GM13976 (cell line): ENCODE measurements around the gene P3H3.

Experiments
- DNase-seq: peaks from one replicate; pipeline ENCODE4 v3.0.0; 2012; ENCODE audit warnings: low spot score
- in situ Hi-C: fragments of 300-500 bp; cut with MboI; formaldehyde crosslinking; loops from one replicate; pipeline ENCODE4 v1.12.0; 2022; ENCODE audit warnings: low sequenced_read_pairs, mixed read lengths, inconsistent platforms; ENCODE audit not compliant: unreplicated experiment
- TF ChIP-seq, protein P1 (sequence below): IDR thresholded peaks from 2 replicates; pipeline ENCODE4 v1.5.1; 2012; ENCODE audit warnings: borderline replicate concordance, mild to moderate bottlenecking; ENCODE audit not compliant: insufficient read depth; ENCODE audit errors: extremely low read depth, missing control alignments, control extremely low read depth

P3H3 gene

GRCh38 chr12:6850796-6851152 is 22.6 kb downstream of the P3H3 start:
- no peak for DNase-seq
- in situ Hi-C loops, result no loop called here
- TF ChIP-seq, protein P1, sequence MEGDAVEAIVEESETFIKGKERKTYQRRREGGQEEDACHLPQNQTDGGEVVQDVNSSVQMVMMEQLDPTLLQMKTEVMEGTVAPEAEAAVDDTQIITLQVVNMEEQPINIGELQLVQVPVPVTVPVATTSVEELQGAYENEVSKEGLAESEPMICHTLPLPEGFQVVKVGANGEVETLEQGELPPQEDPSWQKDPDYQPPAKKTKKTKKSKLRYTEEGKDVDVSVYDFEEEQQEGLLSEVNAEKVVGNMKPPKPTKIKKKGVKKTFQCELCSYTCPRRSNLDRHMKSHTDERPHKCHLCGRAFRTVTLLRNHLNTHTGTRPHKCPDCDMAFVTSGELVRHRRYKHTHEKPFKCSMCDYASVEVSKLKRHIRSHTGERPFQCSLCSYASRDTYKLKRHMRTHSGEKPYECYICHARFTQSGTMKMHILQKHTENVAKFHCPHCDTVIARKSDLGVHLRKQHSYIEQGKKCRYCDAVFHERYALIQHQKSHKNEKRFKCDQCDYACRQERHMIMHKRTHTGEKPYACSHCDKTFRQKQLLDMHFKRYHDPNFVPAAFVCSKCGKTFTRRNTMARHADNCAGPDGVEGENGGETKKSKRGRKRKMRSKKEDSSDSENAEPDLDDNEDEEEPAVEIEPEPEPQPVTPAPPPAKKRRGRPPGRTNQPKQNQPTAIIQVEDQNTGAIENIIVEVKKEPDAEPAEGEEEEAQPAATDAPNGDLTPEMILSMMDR, result no peak

GRCh38 chr12:6851153-6851920 is 23.1 kb downstream of the P3H3 start, which contains the start of gene CDCA3:
Gene CDCA3 (minus strand): TSS chr12:6851286. CDS start chr12:6850952, 334 bp downstream.
- DNase-seq, result peak; percentile 100
- TF ChIP-seq, protein P1, result no peak
- in situ Hi-C loops, result no loop called here

- in situ Hi-C loops, result no loop called here
- DNase-seq, result peak; percentile 96
Measured at GRCh38 chr12:6851921-6852650, 23.9 kb downstream of the P3H3 start, which contains the start of gene USP5. Gene USP5 (plus strand): TSS chr12:6852150. CDS start chr12:6852180, 30 bp downstream.

DNA sequence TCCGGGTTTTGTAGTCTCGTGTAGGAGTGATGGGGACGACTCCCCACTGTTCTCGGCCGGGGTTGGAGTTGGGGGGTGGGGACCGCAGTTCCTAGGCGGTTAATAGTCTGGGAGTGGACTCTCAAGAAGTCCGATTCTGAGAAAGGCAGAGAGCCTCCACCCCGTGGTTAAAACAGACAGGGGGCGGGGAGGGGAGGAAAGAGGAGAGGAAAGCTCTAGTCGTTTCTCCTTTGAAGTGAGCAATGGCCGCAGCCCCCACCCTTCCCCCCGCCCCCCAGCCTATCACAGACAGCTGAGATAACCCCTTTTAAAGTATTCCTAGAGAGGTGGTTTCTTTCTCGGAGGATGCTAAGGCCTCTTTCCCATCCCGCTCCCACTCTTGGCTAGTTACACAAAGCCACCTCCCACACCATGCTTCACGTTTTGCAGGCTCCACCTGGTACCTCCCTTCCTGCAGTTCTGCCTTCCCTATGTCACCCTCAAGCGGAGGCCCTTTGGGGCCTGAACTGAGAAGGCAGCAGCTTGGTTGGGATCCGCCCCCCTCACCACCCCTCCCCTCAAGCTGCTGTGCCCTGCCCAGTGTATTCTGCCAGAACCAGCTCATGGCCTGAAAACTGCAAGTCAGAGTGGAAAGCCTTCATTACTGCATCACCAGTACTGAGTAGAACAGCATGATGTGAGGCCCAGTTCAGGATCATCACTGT is 24.6 kb downstream of the P3H3 start:
- no peak for DNase-seq
- in situ Hi-C loops, result no loop called here
- TF ChIP-seq, protein P1, result no peak

More at GRCh38 chr12:6851921-6852650, 23.9 kb downstream of the P3H3 start, which contains the start of gene USP5:
- TF ChIP-seq, protein P1, result no peak

GRCh38 chr12:6853626-6854025 is 25.4 kb downstream of the P3H3 start:
- in situ Hi-C loops, result no loop called here
- DNase-seq, result no peak

GRCh38 chr12:6854036-6854435 is 25.8 kb downstream of the P3H3 start:
- in situ Hi-C loops, result no loop called here
- TF ChIP-seq, protein P1, result no peak
- no peak for DNase-seq

More at GRCh38 chr12:6853626-6854025, 25.4 kb downstream of the P3H3 start:
- TF ChIP-seq, protein P1, result no peak
